Panc1 (cell line): Measurements from ENCODE around the gene NRCAM. TPM values are rescaled to one million over a fixed set of nuclear protein-coding genes. Genes with fewer than 3 reads are reported as not detected.

Source experiments
- ATAC-seq: fragments of 200-7000 bp; cut with Tn5 transposase; 2 replicates; pipeline ENCODE4 v1.9.1; 2020; ENCODE audit warnings: mild to moderate bottlenecking, moderate library complexity
- BruUV-seq: library from RNA; stranded (reverse); fragments of 400-500 nt; replicated peaks from 2 replicates; lab custom pipeline; 2021; lab: Mats Ljungman, UMichigan
- CTCF ChIA-PET: fragments of 300-600 bp; sonication (Branson Sonifier 250); formaldehyde crosslinking; loops from one replicate; lab custom pipeline; 2022; ENCODE audit warnings: antibody characterized with exemption; lab: Charles Lee
- POLR2A ChIA-PET: fragments of 300-600 bp; sonication (Branson Sonifier 250); formaldehyde crosslinking; loops from one replicate; lab custom pipeline; 2022; ENCODE audit warnings: antibody characterized with exemption; lab: Charles Lee
- DNase-seq: peaks from one replicate; pipeline ENCODE4 v3.0.0-alpha.2; 2010; ENCODE audit warnings: low read depth, low spot score
- H3K27ac ChIP-seq: 2 replicates; pipeline ENCODE4 v1.5.1; 2011; ENCODE audit warnings: mild to moderate bottlenecking, low read length, inconsistent platforms
- H3K27me3 ChIP-seq: fragments of 200-500 bp; sonication (Bioruptor generic); 2 replicates; pipeline ENCODE4 v1.6.0; 2014; ENCODE audit warnings: low read length, inconsistent platforms; ENCODE audit not compliant: control insufficient read depth, insufficient read depth
- H3K36me3 ChIP-seq: fragments of 200-500 bp; sonication (Bioruptor generic); 2 replicates; pipeline ENCODE4 v1.5.1; 2014; ENCODE audit warnings: inconsistent platforms, mild to moderate bottlenecking, low read length, moderate library complexity; ENCODE audit not compliant: control insufficient read depth, insufficient read depth
- H3K4me1 ChIP-seq: 2 replicates; pipeline ENCODE4 v1.5.1; 2011; ENCODE audit warnings: inconsistent platforms, mild to moderate bottlenecking, low read length, moderate library complexity; ENCODE audit not compliant: control insufficient read depth, insufficient read depth
- H3K4me3 ChIP-seq, 2 experiments: 2 replicates each; pipeline ENCODE4 v1.5.1; 2011 to 2012; ENCODE audit warnings: low read depth in 2 of 2, low read length in 2 of 2, mild to moderate bottlenecking in 2 of 2, inconsistent platforms in 1 of 2, moderate library complexity in 1 of 2
- H3K9me3 ChIP-seq: fragments of 200-500 bp; sonication (Bioruptor generic); 2 replicates; pipeline ENCODE4 v1.5.1; 2014; ENCODE audit warnings: low read depth, mild to moderate bottlenecking, inconsistent platforms, low read length, moderate library complexity; ENCODE audit not compliant: control insufficient read depth, insufficient read depth
- CTCF ChIP-seq: fragments of 450-650 bp; IDR thresholded peaks from 2 replicates; pipeline ENCODE4 v1.5.1; 2017; ENCODE audit warnings: mild to moderate bottlenecking
- POLR2AphosphoS5 ChIP-seq: IDR thresholded peaks from 2 replicates; pipeline ENCODE4 v1.6.1; 2012; ENCODE audit warnings: mild to moderate bottlenecking, low read depth, low read length, moderate library complexity
- REST ChIP-seq, 2 experiments: IDR thresholded peaks; 2 replicates each; pipeline ENCODE4 v1.6.1; 2011 to 2012; ENCODE audit warnings: low read depth in 2 of 2, control low read depth in 1 of 2, low read length in 1 of 2, mild to moderate bottlenecking in 1 of 2, moderate library complexity in 1 of 2; ENCODE audit not compliant: insufficient read depth in 1 of 2
- SIN3A ChIP-seq: IDR thresholded peaks from 2 replicates; pipeline ENCODE4 v1.6.1; 2012; ENCODE audit warnings: low read depth, mild to moderate bottlenecking, low read length, moderate library complexity, borderline replicate concordance; ENCODE audit not compliant: insufficient read depth
- TCF7L2 ChIP-seq: IDR thresholded peaks from 2 replicates; pipeline ENCODE4 v1.6.1; 2011; ENCODE audit warnings: mild to moderate bottlenecking, low read depth, low read length, inconsistent platforms
- in situ Hi-C: cut with HindIII; loops from 2 replicates; pipeline ENCODE4 v1.10.0; 2016; ENCODE audit warnings: low sequenced_read_pairs, low pct_unique_long_range_greater_than_20kb
- intact Hi-C: fragments of 100-400 bp; cut with micrococcal nuclease; formaldehyde crosslinking; loops from one replicate; pipeline ENCODE4 v1.10.0; 2022; ENCODE audit not compliant: unreplicated experiment
- total RNA-seq: library from RNA; stranded (reverse); gene quantifications from one replicate; pipeline ENCODE4 v1.2.1, GENCODE V29; 2021; ENCODE audit not compliant: unreplicated experiment

NRCAM gene
- total RNA-seq, 1 experiment from 2014 or later = 0.21 TPM

- POLR2A ChIA-PET = no interaction called here
- Histone ChIP-seq H3K27ac (no peak overlapping the region), H3K36me3 (no peaks in the 10 kb centered on the region), H3K4me3 (no peak overlapping the region), H3K9me3 (no peaks in the 10 kb centered on the region), H3K4me1 (no peaks in the 10 kb centered on the region), H3K27me3 (no peaks in the 10 kb centered on the region)
- ATAC-seq = no peak
- in situ Hi-C loops = no loop called here
- CTCF ChIA-PET = no interaction called here
- DNase-seq = no peak
- no TSS peak for BruUV-seq
- intact Hi-C loops = no loop called here
- TF ChIP-seq TCF7L2 = no peak
- no peak for TF ChIP-seq POLR2AphosphoS5
- no peak for TF ChIP-seq SIN3A
- no peak for TF ChIP-seq CTCF
- no peak for TF ChIP-seq REST (IDR thresholded peaks at IDR 0.05; ENCODE audit: insufficient read depth in 1 of 2, low read depth in 2 of 2, low read length in 1 of 2)
Measured at GRCh38 chr7:108188724-108189123, 267.5 kb downstream of the NRCAM start.

- ChIA-PET POLR2A (interaction anchor here (0.7 kb wide), 1 partner anchor 76 kb away, joined by 4 read pairs; no protein-coding TSS in a partner anchor), CTCF (interaction anchor here (1.1 kb wide), 1 partner anchor 316 kb away, joined by 3 read pairs; no protein-coding TSS in a partner anchor)
- Histone ChIP-seq H3K4me1 (no peaks in the 10 kb centered on the region), H3K27me3 (peaks cover 2% of the 10 kb centered on the region; the same call in 1 of the 2 replicates), H3K27ac (no peak overlapping the region), H3K36me3 (no peaks in the 10 kb centered on the region), H3K4me3 (no peak overlapping the region), H3K9me3 (no peaks in the 10 kb centered on the region)
- in situ Hi-C loops (no loop called here), intact Hi-C loops (loop anchor here (5.0 kb wide), 2 partner anchors 271 to 316 kb away; no protein-coding TSS in a partner anchor)
- TF ChIP-seq POLR2AphosphoS5 (no peak), SIN3A (no peak), REST (IDR thresholded peaks at IDR 0.05; ENCODE audit: insufficient read depth in 1 of 2, low read depth in 2 of 2, low read length in 1 of 2) (no peak), CTCF (peak; percentile 71; the same call in 1 of the 2 replicates), TCF7L2 (no peak)
- peak; percentile 67 for DNase-seq
- ATAC-seq = peak; percentile 66; the same call in 1 of the 2 replicates
- no TSS peak for BruUV-seq
Measured at GRCh38 chr7:108181073-108181985, 274.9 kb downstream of the NRCAM start.
